H1 (cell line): Measurements from ENCODE around the gene FZD4. TPM values are rescaled to one million over a fixed set of nuclear protein-coding genes. Genes with fewer than 3 reads are reported as not detected.

ENCODE experiments used
- CTCF ChIA-PET: fragments of 300-600 bp; sonication (Branson Sonifier 250); formaldehyde crosslinking; loops from one replicate; lab custom pipeline; 2021; ENCODE audit not compliant: partially characterized antibody; lab: Charles Lee
- POLR2A ChIA-PET: fragments of 300-600 bp; sonication (Branson Sonifier 250); formaldehyde crosslinking; loops from one replicate; lab custom pipeline; 2021; ENCODE audit warnings: inconsistent platforms; ENCODE audit not compliant: partially characterized antibody; lab: Charles Lee
- DNase-seq, 2 experiments: peaks; one replicate each; pipeline versions ENCODE4 v3.0.0 to v3.0.0-alpha.2; 2010 to 2022; ENCODE audit warnings: low spot score in 2 of 2, low read depth in 1 of 2, mixed read lengths in 1 of 2
- FAIRE-seq: peaks from 2 replicates; lab custom pipeline; 2011; peaks lifted over from hg19 to GRCh38; lab: Jason Lieb, UNC
- H2AFZ ChIP-seq: 2 replicates; pipeline ENCODE4 v1.8.1; 2012; ENCODE audit warnings: low read length, inconsistent platforms
- H2AK5ac ChIP-seq: 2 replicates; pipeline ENCODE4 v1.6.1; 2013; ENCODE audit warnings: low read depth, low read length
- H2BK120ac ChIP-seq: replicated peaks from 2 replicates; pipeline ENCODE3; 2013; ENCODE audit warnings: low read depth, low read length, inconsistent platforms
- H2BK12ac ChIP-seq: 2 replicates; pipeline ENCODE4 v1.6.1; 2013; ENCODE audit warnings: low read depth, low read length
- H2BK15ac ChIP-seq: 2 replicates; pipeline ENCODE4 v1.6.1; 2013; ENCODE audit warnings: low read length
- H2BK20ac ChIP-seq: 2 replicates; pipeline ENCODE4 v1.6.1; 2013; ENCODE audit warnings: low read length
- H2BK5ac ChIP-seq: 2 replicates; pipeline ENCODE4 v1.6.1; 2013; ENCODE audit warnings: low read depth, low read length
- H3K14ac ChIP-seq: 2 replicates; pipeline ENCODE4 v1.6.1; 2013; ENCODE audit warnings: inconsistent platforms; ENCODE audit not compliant: insufficient read length
- H3K18ac ChIP-seq: 2 replicates; pipeline ENCODE4 v1.6.1; 2013; ENCODE audit warnings: low read length; ENCODE audit errors: extremely low read depth
- H3K23ac ChIP-seq: 2 replicates; pipeline ENCODE4 v1.6.1; 2013; ENCODE audit warnings: inconsistent platforms; ENCODE audit not compliant: insufficient read length
- H3K23me2 ChIP-seq: 2 replicates; pipeline ENCODE4 v1.6.1; 2013; ENCODE audit warnings: low read depth, low read length
- H3K27ac ChIP-seq: 2 replicates; pipeline ENCODE4 v1.6.1; 2011; ENCODE audit warnings: low read depth, low read length, inconsistent platforms
- H3K27me3 ChIP-seq, 4 experiments: replicated peaks in 1 of 4; 1 replicate in 1 of 4; 2 replicates in 3 of 4; pipeline versions ENCODE4 v1.6.1 to v1.8.1; 2011 to 2013; ENCODE audit warnings: low read length in 3 of 4, mild to moderate bottlenecking in 3 of 4, inconsistent platforms in 2 of 4, mixed read lengths in 2 of 4, moderate library complexity in 1 of 4; ENCODE audit not compliant: control insufficient read depth in 3 of 4, insufficient read depth in 3 of 4; ENCODE audit errors: extremely low read depth in 1 of 4
- H3K36me3 ChIP-seq, 4 experiments: 2 replicates each; pipeline versions ENCODE4 v1.6.1 to v1.8.1; 2011 to 2013; ENCODE audit warnings: mild to moderate bottlenecking in 4 of 4, low read length in 3 of 4, moderate library complexity in 2 of 4, control low read depth in 1 of 4, inconsistent platforms in 1 of 4; ENCODE audit not compliant: insufficient read depth in 4 of 4, control insufficient read depth in 2 of 4
- H3K4ac ChIP-seq: replicated peaks from 2 replicates; pipeline ENCODE3; 2013; ENCODE audit warnings: low read length, low read depth, mixed read lengths, inconsistent platforms; ENCODE audit not compliant: insufficient read length
- H3K4me1 ChIP-seq, 4 experiments: replicated peaks in 1 of 4; 1 replicate in 1 of 4; 2 replicates in 3 of 4; pipeline versions ENCODE4 v1.6.1 to v1.8.1; 2011 to 2013; ENCODE audit warnings: low read length in 3 of 4, inconsistent platforms in 2 of 4, mixed read lengths in 1 of 4; ENCODE audit not compliant: insufficient read depth in 4 of 4, control insufficient read depth in 3 of 4
- H3K4me2 ChIP-seq, 2 experiments: 2 replicates each; pipeline versions ENCODE4 v1.6.1 to v1.8.1; 2011 to 2013; ENCODE audit warnings: low read depth in 2 of 2, low read length in 2 of 2, control low read depth in 1 of 2, inconsistent platforms in 1 of 2, mild to moderate bottlenecking in 1 of 2; ENCODE audit not compliant: insufficient read depth in 1 of 2
- H3K4me3 ChIP-seq, 4 experiments: fragments of 200-600, 300-600 bp in 1 of 4; sonication (generic), shearing (Covaris generic), sonication (Bioruptor Twin) in 1 of 4; 2 replicates each; pipeline versions ENCODE4 v1.5.1 to v1.8.1; 2011 to 2016; ENCODE audit warnings: low read length in 4 of 4, low read depth in 3 of 4, control low read depth in 2 of 4, inconsistent platforms in 2 of 4, mild to moderate bottlenecking in 2 of 4, mixed read lengths in 1 of 4, moderate library complexity in 1 of 4; ENCODE audit not compliant: insufficient read depth in 2 of 4; ENCODE audit errors: extremely low read depth in 1 of 4
- H3K56ac ChIP-seq: replicated peaks from 2 replicates; pipeline ENCODE3; 2013; ENCODE audit warnings: low read depth, mild to moderate bottlenecking, mixed read lengths, low read length, inconsistent platforms; ENCODE audit not compliant: insufficient read length
- H3K79me1 ChIP-seq: 2 replicates; pipeline ENCODE4 v1.6.1; 2013; ENCODE audit warnings: low read depth, low read length, control low read depth
- H3K79me2 ChIP-seq, 2 experiments: 2 replicates each; pipeline versions ENCODE4 v1.6.1 to v1.8.1; 2012 to 2013; ENCODE audit warnings: low read length in 2 of 2, mild to moderate bottlenecking in 2 of 2, inconsistent platforms in 1 of 2; ENCODE audit not compliant: insufficient read depth in 2 of 2, control insufficient read depth in 1 of 2
- H3K9ac ChIP-seq, 4 experiments: replicated peaks in 1 of 4; 1 replicate in 1 of 4; 2 replicates in 3 of 4; pipeline versions ENCODE4 v1.6.1 to v1.8.1; 2011 to 2013; ENCODE audit warnings: low read depth in 3 of 4, low read length in 3 of 4, control low read depth in 2 of 4, mild to moderate bottlenecking in 2 of 4, moderate library complexity in 2 of 4, inconsistent platforms in 1 of 4; ENCODE audit errors: extremely low read depth in 1 of 4
- H3K9me3 ChIP-seq, 2 experiments: 2 replicates each; pipeline versions ENCODE4 v1.6.1 to v1.8.1; 2012 to 2013; ENCODE audit warnings: mild to moderate bottlenecking in 2 of 2, moderate library complexity in 2 of 2, control low read depth in 1 of 2, inconsistent platforms in 1 of 2, low read depth in 1 of 2, low read length in 1 of 2, mixed read lengths in 1 of 2; ENCODE audit not compliant: insufficient read depth in 2 of 2
- H4K20me1 ChIP-seq, 2 experiments: replicated peaks in 1 of 2; 2 replicates each; pipeline versions ENCODE3 to v1.8.1; 2011 to 2013; ENCODE audit warnings: inconsistent platforms in 2 of 2, low read length in 2 of 2, mild to moderate bottlenecking in 1 of 2; ENCODE audit not compliant: insufficient read depth in 2 of 2, control insufficient read depth in 1 of 2
- H4K5ac ChIP-seq: 2 replicates; pipeline ENCODE4 v1.6.1; 2013; ENCODE audit warnings: low read length, low read depth, mixed read lengths, inconsistent platforms; ENCODE audit not compliant: insufficient read length
- H4K8ac ChIP-seq: 2 replicates; pipeline ENCODE4 v1.8.0; 2013; ENCODE audit warnings: mild to moderate bottlenecking, moderate library complexity, low read length, inconsistent platforms; ENCODE audit not compliant: insufficient read depth; ENCODE audit errors: extremely low read depth
- H4K91ac ChIP-seq: replicated peaks from 2 replicates; pipeline ENCODE3; 2013; ENCODE audit warnings: low read length, mixed read lengths, inconsistent platforms; ENCODE audit not compliant: insufficient read length
- EP300 ChIP-seq, 2 experiments: IDR thresholded peaks; 1 replicate in 1 of 2; 2 replicates in 1 of 2; pipeline ENCODE4 v1.6.1; 2011 to 2012; ENCODE audit warnings: low read depth in 2 of 2, low read length in 2 of 2, mild to moderate bottlenecking in 2 of 2, borderline replicate concordance in 1 of 2, inconsistent platforms in 1 of 2, moderate library complexity in 1 of 2
- WGBS, 2 experiments: shearing (Covaris generic) in 1 of 2; methylation state at CpG; one replicate each; pipeline versions ENCODE4 v1.1.6 to v1.1.7; 2013 to 2015; ENCODE audit warnings: low lambda C conversion rate in 2 of 2, mixed read lengths in 2 of 2, inconsistent platforms in 1 of 2, low coverage in 1 of 2, missing lambda C conversion rate in 1 of 2; ENCODE audit not compliant: insufficient replicate concordance in 2 of 2, insufficient coverage in 1 of 2, insufficient read length in 1 of 2; ENCODE audit errors: extremely low coverage in 1 of 2, missing lambda C conversion rate in 1 of 2; 5-methylcytosine and 5-hydroxymethylcytosine counted together
- polyA plus RNA-seq, 7 experiments: library from polyadenylated mRNA; depleted of rRNA in 3 of 7; stranded (reverse) in 5 of 7; unstranded in 2 of 7; fragments of >200 nt in 5 of 7; fragments of 200-250 nt in 2 of 7; gene quantifications; 1 replicate in 5 of 7; 2 replicates in 1 of 7; 4 replicates in 1 of 7; pipeline versions ENCODE4 v1.2.1 to v1.2.3, GENCODE V29; 2011 to 2013; ENCODE audit warnings: missing spikeins in 2 of 7, mixed read lengths in 2 of 7
- total RNA-seq: library from RNA; stranded (reverse); fragmentation: NEBNext Ultra II Directional; extraction: Animal tissue kit (Norgen Biotek cat#: 25700); gene quantifications from 2 replicates; pipeline ENCODE4 v1.2.1, GENCODE V29; 2021

Gene FZD4
- total and polyA plus RNA-seq, 2 of the 8 experiments (the other 6 are each of a cell fraction or from before 2014, with no cell fraction given) = 3.1 to 7.1 TPM

- peaks cover 0 to 8% (median 3%) of the 10 kb centered on the region in 4 experiments; a peak in 2 of 7 replicates for H3K4me1 ChIP-seq
- TF ChIP-seq EP300 (IDR thresholded peaks at IDR 0.05; ENCODE audit: borderline replicate concordance in 1 of 2, low read depth in 2 of 2, low read length in 2 of 2) = no peak
These were observed 6.5 kb downstream of the FZD4 start for GRCh38 chr11:86948733-86949132.

More at GRCh38 chr11:86948733-86949132, 6.5 kb downstream of the FZD4 start:
- no peak overlapping the region; a peak in 2 of 7 replicates for H3K9ac ChIP-seq
- no peak overlapping the region for H4K8ac ChIP-seq
- DNase-seq (no peak), FAIRE-seq (no peak)
- H3K4me3 ChIP-seq = no peak overlapping the region
- no peak overlapping the region for H3K4ac ChIP-seq
- H3K79me2 ChIP-seq = no peaks in the 10 kb centered on the region
- ChIA-PET CTCF (interaction anchor here (0.6 to 4.6 kb wide), 4 partner anchors 10 to 340 kb away, joined by 3 to 27 read pairs (median 3); no protein-coding TSS in a partner anchor), POLR2A (no interaction called here)
- no peak overlapping the region for H2BK5ac ChIP-seq
- H3K23me2 ChIP-seq = no peaks in the 10 kb centered on the region
- no peak overlapping the region for H2BK20ac ChIP-seq
- 0 out of 2 replicates have a peak, but pooled peaks cover 2% of the 10 kb centered on the region for H3K79me1 ChIP-seq
- H3K56ac ChIP-seq = no peak overlapping the region
- H4K91ac ChIP-seq = no peak overlapping the region
- WGBS, 2 experiments = 83% methylated on average over 5 of the region's 5 CpGs; no CpG with 5 or more reads in 1 of the 2 experiments
- no peak overlapping the region for H2AK5ac ChIP-seq
- no peak overlapping the region for H2BK120ac ChIP-seq
- H3K27ac ChIP-seq = no peak overlapping the region
- H3K14ac ChIP-seq = no peak overlapping the region
- H3K18ac ChIP-seq = no peak overlapping the region
- no peak overlapping the region for H2BK12ac ChIP-seq
- no peak overlapping the region for H3K23ac ChIP-seq
- H3K4me2 ChIP-seq = no peak overlapping the region
- no peak overlapping the region for H2AFZ ChIP-seq
- H3K36me3 ChIP-seq = peaks cover 0 to 5% (median 2%) of the 10 kb centered on the region in 4 experiments; a peak in 3 of 8 replicates
- H3K27me3 ChIP-seq = no peaks in the 10 kb centered on the region; a peak in 2 of 7 replicates
- no peaks in the 10 kb centered on the region for H4K20me1 ChIP-seq
- no peak overlapping the region for H2BK15ac ChIP-seq
- H4K5ac ChIP-seq = no peak overlapping the region
- no peaks in the 10 kb centered on the region; a peak in 1 of 4 replicates for H3K9me3 ChIP-seq
